ENCODE results near the gene AK4.

Gene AK4

GRCh38 chr1:65165269-65165993 lies 17.4 kb downstream of the AK4 start:
- POLR2A ChIA-PET, result interaction anchor here (0.6 kb wide), 1 partner anchor 301 kb away, joined by 5 read pairs; no protein-coding TSS in a partner anchor
- Histone ChIP-seq H3K27ac (ENCODE audit: extremely low read depth, low read depth, low read length) (no peak overlapping the region), H3K4me1 (ENCODE audit: control insufficient read depth, insufficient read depth, low read length) (peaks cover 7% of the 10 kb centered on the region), H3K9me3 (ENCODE audit: control insufficient read depth, insufficient read depth, low read depth, low read length) (no peaks in the 10 kb centered on the region), H3K4me3 (ENCODE audit: low read depth, low read length) (no peak overlapping the region), H3K36me3 (ENCODE audit: control insufficient read depth in 2 of 2, insufficient read depth in 1 of 2, low read length in 2 of 2) (no peaks in the 10 kb centered on the region)
- CTCF ChIA-PET, result interaction anchor here (0.7 kb wide), 1 partner anchor 469 kb away, joined by 3 read pairs; no protein-coding TSS in a partner anchor
- TF ChIP-seq ZFHX2 (tag by site-specific recombination; conservative IDR thresholded peaks at IDR 0.05) (peak; percentile 98), EGR2 (tag by site-specific recombination; IDR thresholded peaks at IDR 0.05; ENCODE audit: low read depth) (peak; percentile 97), ZNF341 (tag by site-specific recombination; IDR thresholded peaks at IDR 0.05; ENCODE audit: low read depth) (0 out of 2 replicates have a peak, but pooled peaks have one; percentile 22), ZNF433 (tag by site-specific recombination; IDR thresholded peaks at IDR 0.05; ENCODE audit: low read depth) (no peak), PRDM10 (tag by site-specific recombination; IDR thresholded peaks at IDR 0.05) (peak; percentile 88), ZNF768 (tag by site-specific recombination; IDR thresholded peaks at IDR 0.05) (no peak), KLF7 (tag by site-specific recombination; IDR thresholded peaks at IDR 0.05; ENCODE audit: borderline replicate concordance) (no peak), IKZF3 (tag by site-specific recombination; IDR thresholded peaks at IDR 0.05) (no peak), ZEB2 (tag by site-specific recombination; IDR thresholded peaks at IDR 0.05) (0 out of 2 replicates have a peak, but pooled peaks have one; percentile 21), ZNF660 (tag by site-specific recombination; IDR thresholded peaks at IDR 0.05) (peak; percentile 82), ZNF302 (tag by site-specific recombination; IDR thresholded peaks at IDR 0.05; ENCODE audit: low read depth) (no peak), KLF1 (tag by site-specific recombination; IDR thresholded peaks at IDR 0.05) (0 out of 2 replicates have a peak, but pooled peaks have one; percentile 15), ZNF211 (tag by site-specific recombination; IDR thresholded peaks at IDR 0.05; ENCODE audit: low read depth) (no peak), ZNF600 (tag by site-specific recombination; IDR thresholded peaks at IDR 0.05) (peak; percentile 94), ZFP69B (tag by site-specific recombination; IDR thresholded peaks at IDR 0.05) (no peak), ZNF335 (tag by site-specific recombination; conservative IDR thresholded peaks at IDR 0.05) (no peak), ZBTB7A (tag by site-specific recombination; IDR thresholded peaks at IDR 0.05; ENCODE audit: low read depth) (no peak), MEIS1 (CRISPR knock-in tag; IDR thresholded peaks at IDR 0.05; ENCODE audit: borderline replicate concordance) (no peak), ZNF629 (tag by site-specific recombination; IDR thresholded peaks at IDR 0.05) (no peak), ZNF311 (tag by site-specific recombination; IDR thresholded peaks at IDR 0.05; ENCODE audit: borderline replicate concordance) (no peak), ZSCAN16 (tag by site-specific recombination; IDR thresholded peaks at IDR 0.05) (no peak), KLF9 (tag by site-specific recombination; IDR thresholded peaks at IDR 0.05; ENCODE audit: low read depth) (peak; percentile 56; the same call in 1 of the 2 replicates), SP2 (tag by site-specific recombination; IDR thresholded peaks at IDR 0.05) (peak; percentile 36), ZBTB17 (tag by site-specific recombination; IDR thresholded peaks at IDR 0.05) (0 out of 2 replicates have a peak, but pooled peaks have one; percentile 42), ZNF274 (IDR thresholded peaks at IDR 0.05; ENCODE audit: low read length) (no peak), ZNF274 (tag by site-specific recombination; IDR thresholded peaks at IDR 0.05; ENCODE audit: borderline replicate concordance) (no peak), ELK4 (IDR thresholded peaks at IDR 0.05; ENCODE audit: borderline replicate concordance, low read depth, low read length) (no peak), RBAK (tag by site-specific recombination; IDR thresholded peaks at IDR 0.05) (no peak)
- TF ChIP-seq, protein P1, sequence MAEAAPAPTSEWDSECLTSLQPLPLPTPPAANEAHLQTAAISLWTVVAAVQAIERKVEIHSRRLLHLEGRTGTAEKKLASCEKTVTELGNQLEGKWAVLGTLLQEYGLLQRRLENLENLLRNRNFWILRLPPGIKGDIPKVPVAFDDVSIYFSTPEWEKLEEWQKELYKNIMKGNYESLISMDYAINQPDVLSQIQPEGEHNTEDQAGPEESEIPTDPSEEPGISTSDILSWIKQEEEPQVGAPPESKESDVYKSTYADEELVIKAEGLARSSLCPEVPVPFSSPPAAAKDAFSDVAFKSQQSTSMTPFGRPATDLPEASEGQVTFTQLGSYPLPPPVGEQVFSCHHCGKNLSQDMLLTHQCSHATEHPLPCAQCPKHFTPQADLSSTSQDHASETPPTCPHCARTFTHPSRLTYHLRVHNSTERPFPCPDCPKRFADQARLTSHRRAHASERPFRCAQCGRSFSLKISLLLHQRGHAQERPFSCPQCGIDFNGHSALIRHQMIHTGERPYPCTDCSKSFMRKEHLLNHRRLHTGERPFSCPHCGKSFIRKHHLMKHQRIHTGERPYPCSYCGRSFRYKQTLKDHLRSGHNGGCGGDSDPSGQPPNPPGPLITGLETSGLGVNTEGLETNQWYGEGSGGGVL (tag by site-specific recombination; IDR thresholded peaks at IDR 0.05), result peak; percentile 90
- TF ChIP-seq, protein P2, sequence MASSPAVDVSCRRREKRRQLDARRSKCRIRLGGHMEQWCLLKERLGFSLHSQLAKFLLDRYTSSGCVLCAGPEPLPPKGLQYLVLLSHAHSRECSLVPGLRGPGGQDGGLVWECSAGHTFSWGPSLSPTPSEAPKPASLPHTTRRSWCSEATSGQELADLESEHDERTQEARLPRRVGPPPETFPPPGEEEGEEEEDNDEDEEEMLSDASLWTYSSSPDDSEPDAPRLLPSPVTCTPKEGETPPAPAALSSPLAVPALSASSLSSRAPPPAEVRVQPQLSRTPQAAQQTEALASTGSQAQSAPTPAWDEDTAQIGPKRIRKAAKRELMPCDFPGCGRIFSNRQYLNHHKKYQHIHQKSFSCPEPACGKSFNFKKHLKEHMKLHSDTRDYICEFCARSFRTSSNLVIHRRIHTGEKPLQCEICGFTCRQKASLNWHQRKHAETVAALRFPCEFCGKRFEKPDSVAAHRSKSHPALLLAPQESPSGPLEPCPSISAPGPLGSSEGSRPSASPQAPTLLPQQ (tag by site-specific recombination; IDR thresholded peaks at IDR 0.05), result peak; percentile 82

Measured in HEK293 (cell line).